Liver (tissue), 9 donors: Measurements from ENCODE around the gene AGTRAP. TPM values are rescaled to one million over a fixed set of nuclear protein-coding genes. Genes with fewer than 3 reads are reported as not detected.

Experiments
- DNase-seq: peaks from one replicate; pipeline ENCODE4 v3.0.0-alpha.2; 2017; ENCODE audit warnings: low spot score
- H3K27ac ChIP-seq, 2 donors: one replicate each; pipeline ENCODE4 v1.7.0; 2013; ENCODE audit warnings: inconsistent platforms in 2 of 2, low read length in 2 of 2, control low read depth in 1 of 2, low read depth in 1 of 2, mild to moderate bottlenecking in 1 of 2
- H3K27me3 ChIP-seq, 4 donors: one replicate each; pipeline versions ENCODE4 v1.6.1 to v1.7.0; 2013; ENCODE audit warnings: low read length in 3 of 4, inconsistent platforms in 1 of 4, mild to moderate bottlenecking in 1 of 4, moderate library complexity in 1 of 4; ENCODE audit not compliant: control insufficient read depth in 4 of 4, insufficient read depth in 4 of 4
- H3K36me3 ChIP-seq, 4 donors: one replicate each; pipeline versions ENCODE4 v1.6.1 to v1.7.0; 2013; ENCODE audit warnings: low read length in 3 of 4, mild to moderate bottlenecking in 3 of 4, low read depth in 1 of 4, moderate library complexity in 1 of 4; ENCODE audit not compliant: control insufficient read depth in 4 of 4, insufficient read depth in 3 of 4
- H3K4me1 ChIP-seq, 4 donors: one replicate each; pipeline versions ENCODE4 v1.6.1 to v1.7.0; 2013; ENCODE audit warnings: low read length in 3 of 4, mild to moderate bottlenecking in 3 of 4, moderate library complexity in 1 of 4; ENCODE audit not compliant: control insufficient read depth in 4 of 4, insufficient read depth in 4 of 4
- H3K4me3 ChIP-seq, 3 donors: one replicate each; pipeline versions ENCODE4 v1.6.1 to v1.7.0; 2013; ENCODE audit warnings: low read length in 3 of 3, control low read depth in 1 of 3, low read depth in 1 of 3, mild to moderate bottlenecking in 1 of 3
- H3K9ac ChIP-seq, 2 donors: one replicate each; pipeline ENCODE4 v1.7.0; 2013; ENCODE audit warnings: low read length in 2 of 2, mild to moderate bottlenecking in 2 of 2, moderate library complexity in 2 of 2, control low read depth in 1 of 2, low read depth in 1 of 2
- H3K9me3 ChIP-seq, 4 donors: one replicate each; pipeline versions ENCODE4 v1.6.1 to v1.7.0; 2013; ENCODE audit warnings: low read length in 3 of 4; ENCODE audit not compliant: control insufficient read depth in 4 of 4
- ATF3 ChIP-seq: IDR thresholded peaks from 2 replicates; pipeline ENCODE4 v1.6.1; 2016; ENCODE audit warnings: antibody characterized with exemption
- EGR1 ChIP-seq, 2 donors: IDR thresholded peaks; 2 replicates each; pipeline ENCODE4 v1.6.1; 2016 to 2018; ENCODE audit warnings: antibody characterized with exemption in 2 of 2, low read depth in 2 of 2
- FOXA1 ChIP-seq: IDR thresholded peaks from 2 replicates; pipeline ENCODE4 v1.6.1; 2016; ENCODE audit warnings: antibody characterized with exemption
- FOXA2 ChIP-seq: IDR thresholded peaks from 2 replicates; pipeline ENCODE4 v1.6.1; 2016; ENCODE audit warnings: antibody characterized with exemption
- GABPA ChIP-seq, 2 donors: IDR thresholded peaks in 1 of 2; conservative IDR thresholded peaks in 1 of 2; 2 replicates each; pipeline ENCODE4 v1.6.1; 2016; ENCODE audit warnings: antibody characterized with exemption in 2 of 2, mild to moderate bottlenecking in 1 of 2, moderate library complexity in 1 of 2
- HNF4A ChIP-seq, 2 donors: conservative IDR thresholded peaks; 2 replicates each; pipeline ENCODE4 v1.6.1; 2016; ENCODE audit warnings: antibody characterized with exemption in 2 of 2, mild to moderate bottlenecking in 2 of 2
- HNF4G ChIP-seq: IDR thresholded peaks from 2 replicates; pipeline ENCODE4 v1.6.1; 2016; ENCODE audit warnings: antibody characterized with exemption
- JUND ChIP-seq, 2 donors: IDR thresholded peaks; 2 replicates each; pipeline ENCODE4 v1.6.1; 2016; ENCODE audit warnings: antibody characterized with exemption in 2 of 2
- NR2F2 ChIP-seq: IDR thresholded peaks from 2 replicates; pipeline ENCODE4 v1.6.1; 2016; ENCODE audit warnings: antibody characterized with exemption
- RAD21 ChIP-seq, 2 donors: IDR thresholded peaks; 2 replicates each; pipeline ENCODE4 v1.6.1; 2016; ENCODE audit warnings: antibody characterized with exemption in 2 of 2, mild to moderate bottlenecking in 2 of 2
- REST ChIP-seq: IDR thresholded peaks from 2 replicates; pipeline ENCODE4 v1.6.1; 2016; ENCODE audit warnings: antibody characterized with exemption, mild to moderate bottlenecking
- RXRA ChIP-seq, 2 donors: IDR thresholded peaks; 2 replicates each; pipeline ENCODE4 v1.6.1; 2017 to 2018; ENCODE audit warnings: antibody characterized with exemption in 2 of 2, mild to moderate bottlenecking in 1 of 2
- SP1 ChIP-seq: IDR thresholded peaks from 2 replicates; pipeline ENCODE4 v1.6.1; 2018; ENCODE audit warnings: antibody characterized with exemption, mild to moderate bottlenecking
- TAF1 ChIP-seq: conservative IDR thresholded peaks from 2 replicates; pipeline ENCODE4 v1.6.1; 2016; ENCODE audit warnings: antibody characterized with exemption, mild to moderate bottlenecking
- YY1 ChIP-seq: IDR thresholded peaks from 2 replicates; pipeline ENCODE4 v1.6.1; 2016; ENCODE audit warnings: antibody characterized with exemption, mild to moderate bottlenecking
- WGBS: extraction: QIAGEN DNeasy Blood & Tissue Kit; methylation state at CpG from one replicate; pipeline ENCODE4 v1.1.7; 2013; 5-methylcytosine and 5-hydroxymethylcytosine counted together
- polyA plus RNA-seq, 2 donors: library from polyadenylated mRNA; stranded (reverse) in 1 of 2; unstranded in 1 of 2; fragments of 200-250 nt in 1 of 2; fragments of >200 nt in 1 of 2; fragmentation: Nextera tagmentation in 1 of 2; extraction: Ambion mirVana in 1 of 2; gene quantifications; one replicate each; pipeline versions ENCODE4 v1.2.1 to v1.2.3, GENCODE V29; 2013 to 2015
- total RNA-seq, 2 donors: library from RNA; depleted of rRNA; stranded (reverse); fragments of >200 nt; gene quantifications; one replicate each; pipeline ENCODE4 v1.2.3, GENCODE V29; 2014
- TF ChIP-seq, protein P1 (sequence below): fragments of 150-350 bp; IDR thresholded peaks from 2 replicates; pipeline ENCODE4 v1.5.1; 2017; ENCODE audit warnings: improper control_type of control experiment, low read depth, low read length; ENCODE audit not compliant: missing input control
- TF ChIP-seq, protein P2 (sequence below): IDR thresholded peaks from 2 replicates; pipeline ENCODE4 v1.6.1; 2016; ENCODE audit warnings: antibody characterized with exemption
- donor health status: healthy.
- donor health status: healthy.
- donor health status: healthy.
- donor health status: healthy.
- donor health status: healthy.

The AGTRAP gene
- total and polyA plus RNA-seq, 4 donors: 8.5 to 19.3 (median 17.5) TPM

GRCh38 chr1:11770011-11770410, 34.1 kb downstream of the AGTRAP start:
- no peak for DNase-seq
- Histone ChIP-seq H3K4me1 (no peaks in the 10 kb centered on the region), H3K9ac (no peak overlapping the region)

DNA sequence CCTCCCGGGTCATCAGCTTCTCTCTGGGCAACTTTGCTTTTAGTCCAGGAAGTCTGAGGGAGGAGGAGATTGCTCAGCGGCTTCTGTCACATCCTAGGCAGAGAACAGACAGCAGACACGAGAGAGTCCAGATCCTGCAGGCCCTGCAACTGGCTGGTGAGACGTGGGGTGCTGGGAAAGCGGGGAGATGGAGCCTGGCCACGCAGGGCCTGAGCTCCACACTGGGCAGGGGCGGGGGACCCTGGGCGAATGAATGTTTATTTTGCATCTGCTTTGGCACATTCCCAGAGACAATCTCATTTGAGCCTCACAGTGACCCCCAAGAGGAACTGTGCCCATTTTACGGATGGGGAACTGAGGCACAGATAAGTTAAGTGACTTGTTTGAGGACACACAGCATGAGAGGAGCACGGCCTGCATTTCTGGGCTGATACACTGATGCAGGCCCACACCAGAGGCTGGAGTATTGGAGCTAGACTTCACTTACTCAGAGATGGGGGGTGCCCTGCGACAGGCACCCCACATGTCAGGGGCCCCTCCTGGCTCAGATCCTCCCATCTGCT, 35.6 kb downstream of the AGTRAP start:
- 77% methylated on average over 11 of the region's 11 CpGs for WGBS
- TF ChIP-seq ATF3: no peak
- TF ChIP-seq, protein P1, sequence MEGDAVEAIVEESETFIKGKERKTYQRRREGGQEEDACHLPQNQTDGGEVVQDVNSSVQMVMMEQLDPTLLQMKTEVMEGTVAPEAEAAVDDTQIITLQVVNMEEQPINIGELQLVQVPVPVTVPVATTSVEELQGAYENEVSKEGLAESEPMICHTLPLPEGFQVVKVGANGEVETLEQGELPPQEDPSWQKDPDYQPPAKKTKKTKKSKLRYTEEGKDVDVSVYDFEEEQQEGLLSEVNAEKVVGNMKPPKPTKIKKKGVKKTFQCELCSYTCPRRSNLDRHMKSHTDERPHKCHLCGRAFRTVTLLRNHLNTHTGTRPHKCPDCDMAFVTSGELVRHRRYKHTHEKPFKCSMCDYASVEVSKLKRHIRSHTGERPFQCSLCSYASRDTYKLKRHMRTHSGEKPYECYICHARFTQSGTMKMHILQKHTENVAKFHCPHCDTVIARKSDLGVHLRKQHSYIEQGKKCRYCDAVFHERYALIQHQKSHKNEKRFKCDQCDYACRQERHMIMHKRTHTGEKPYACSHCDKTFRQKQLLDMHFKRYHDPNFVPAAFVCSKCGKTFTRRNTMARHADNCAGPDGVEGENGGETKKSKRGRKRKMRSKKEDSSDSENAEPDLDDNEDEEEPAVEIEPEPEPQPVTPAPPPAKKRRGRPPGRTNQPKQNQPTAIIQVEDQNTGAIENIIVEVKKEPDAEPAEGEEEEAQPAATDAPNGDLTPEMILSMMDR: no peak
- no peak for TF ChIP-seq REST
- TF ChIP-seq RXRA (IDR thresholded peaks at IDR 0.05): no peak
- no peak for TF ChIP-seq FOXA1

More at GRCh38 chr1:11770011-11770410, 34.1 kb downstream of the AGTRAP start:
- no peaks in the 10 kb centered on the region for H3K36me3 ChIP-seq
- TF ChIP-seq SP1 (no peak), NR2F2 (no peak), FOXA2 (no peak), HNF4A (conservative IDR thresholded peaks at IDR 0.05) (no peak), RAD21 (IDR thresholded peaks at IDR 0.05) (no peak), JUND (IDR thresholded peaks at IDR 0.05) (no peak), ATF3 (no peak), HNF4G (no peak), EGR1 (IDR thresholded peaks at IDR 0.05; ENCODE audit: low read depth in 2 of 2) (no peak), RXRA (IDR thresholded peaks at IDR 0.05) (no peak), YY1 (no peak), GABPA (IDR thresholded peaks at IDR 0.05 in 1 of 2, conservative IDR thresholded peaks at IDR 0.05 in 1 of 2) (no peak), FOXA1 (no peak), REST (no peak), TAF1 (no peak)
- TF ChIP-seq, protein P2, sequence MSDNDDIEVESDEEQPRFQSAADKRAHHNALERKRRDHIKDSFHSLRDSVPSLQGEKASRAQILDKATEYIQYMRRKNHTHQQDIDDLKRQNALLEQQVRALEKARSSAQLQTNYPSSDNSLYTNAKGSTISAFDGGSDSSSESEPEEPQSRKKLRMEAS: no peak
- TF ChIP-seq, protein P1: no peak
- H3K27me3 ChIP-seq: no peaks in the 10 kb centered on the region
- H3K4me3 ChIP-seq: no peak overlapping the region
- H3K9me3 ChIP-seq: no peaks in the 10 kb centered on the region
- no peak overlapping the region for H3K27ac ChIP-seq

More for the DNA sequence above, 35.6 kb downstream of the AGTRAP start:
- no peaks in the 10 kb centered on the region for H3K36me3 ChIP-seq
- H3K9ac ChIP-seq: no peak overlapping the region
- H3K27me3 ChIP-seq: no peaks in the 10 kb centered on the region
- no peak overlapping the region for H3K4me3 ChIP-seq
- DNase-seq: no peak
- no peaks in the 10 kb centered on the region for H3K9me3 ChIP-seq
- peaks cover 0 to under 1% (median 0%) of the 10 kb centered on the region in 4 donors for H3K4me1 ChIP-seq
- H3K27ac ChIP-seq: no peak overlapping the region
